ENCODE results near the gene SLC16A5.
A peak's percentile ranks its signal among the peaks of the same experiment; 100 is the strongest.
"Not testable (repeated sequence)": the region's sequence is repeated elsewhere in the genome, so short reads cannot be mapped to it uniquely, and the experiment has no call there.

SLC16A5 gene

GRCh38 chr17:75087558-75088453 is at the start of gene SLC16A5:
SLC16A5 (plus strand) TSS chr17:75087954; CDS start chr17:75093637, 5,683 bp downstream.
- Histone ChIP-seq H3K9me2 (replicated peaks; ENCODE audit: insufficient read depth, low read length) (no peaks in the 10 kb centered on the region), H3K4me1 (ENCODE audit: low read length) (peaks cover 5% of the 10 kb centered on the region; the same call in 1 of the 2 replicates), H3K27ac (ENCODE audit: low read length) (no peak within 1 kb of the TSS), H3K4me3 (ENCODE audit: low read length) (no peak within 1 kb of the TSS), H4K20me1 (ENCODE audit: insufficient read depth, low read length) (no peaks in the 10 kb centered on the region), H2AFZ (ENCODE audit: low read length) (peak within 1 kb of the TSS; percentile 35; the same call in 1 of the 2 replicates), H3K4me2 (ENCODE audit: low read depth, low read length) (peak within 1 kb of the TSS; percentile 24; the same call in 1 of the 2 replicates), H3K9ac (ENCODE audit: low read length) (no peak within 1 kb of the TSS), H3K79me2 (ENCODE audit: low read length) (no peaks in the 10 kb centered on the region), H3F3A (ENCODE audit: insufficient read depth, low read length) (no peaks in the 10 kb centered on the region; the same call in 1 of the 2 replicates), H3K27me3 (replicated peaks; ENCODE audit: insufficient read depth, low read length) (no peaks in the 10 kb centered on the region), H3K36me3 (replicated peaks; ENCODE audit: insufficient read depth, low read length) (no peaks in the 10 kb centered on the region), H3K9me3 (replicated peaks; ENCODE audit: insufficient read depth, low read length) (no peaks in the 10 kb centered on the region)
- TF ChIP-seq EZH2 (optimal IDR thresholded peaks at IDR 0.05; ENCODE audit: low read depth, low read length) (no peak), EZH2phosphoT487 (IDR thresholded peaks at IDR 0.05; ENCODE audit: low read length) (no peak), CTCF (IDR thresholded peaks at IDR 0.05; ENCODE audit: low read length) (no peak)
- DNase-seq: no peak

- H3K27me3 ChIP-seq (replicated peaks; ENCODE audit: insufficient read depth, low read length): no peaks in the 10 kb centered on the region
- no peak overlapping the region for H3K4me2 ChIP-seq (ENCODE audit: low read depth, low read length)
- H3K27ac ChIP-seq (ENCODE audit: low read length): no peak overlapping the region
- peaks cover 9% of the 10 kb centered on the region; the same call in 1 of the 2 replicates for H3F3A ChIP-seq (ENCODE audit: insufficient read depth, low read length)
- H3K9ac ChIP-seq (ENCODE audit: low read length): no peak overlapping the region
- no peaks in the 10 kb centered on the region for H4K20me1 ChIP-seq (ENCODE audit: insufficient read depth, low read length)
- DNase-seq: no peak
- no peak overlapping the region for H2AFZ ChIP-seq (ENCODE audit: low read length)
- H3K79me2 ChIP-seq (ENCODE audit: low read length): no peaks in the 10 kb centered on the region
- H3K36me3 ChIP-seq (replicated peaks; ENCODE audit: insufficient read depth, low read length): no peaks in the 10 kb centered on the region
- H3K4me1 ChIP-seq (ENCODE audit: low read length): no peaks in the 10 kb centered on the region
- no peak overlapping the region for H3K4me3 ChIP-seq (ENCODE audit: low read length)
- no peak for TF ChIP-seq CTCF (IDR thresholded peaks at IDR 0.05; ENCODE audit: low read length)
- TF ChIP-seq EZH2phosphoT487 (IDR thresholded peaks at IDR 0.05; ENCODE audit: low read length): no peak
- no peak for TF ChIP-seq EZH2 (optimal IDR thresholded peaks at IDR 0.05; ENCODE audit: low read depth, low read length)
- no peaks in the 10 kb centered on the region for H3K9me3 ChIP-seq (replicated peaks; ENCODE audit: insufficient read depth, low read length)
- no peaks in the 10 kb centered on the region for H3K9me2 ChIP-seq (replicated peaks; ENCODE audit: insufficient read depth, low read length)
These were observed 48.5 kb upstream of the SLC16A5 start for GRCh38 chr17:75039238-75039637.

GRCh38 chr17:75041656-75042280 is 46.0 kb upstream of the SLC16A5 start:
- H3K4me3 ChIP-seq (ENCODE audit: low read length): no peak overlapping the region
- TF ChIP-seq CTCF (IDR thresholded peaks at IDR 0.05; ENCODE audit: low read length) (no peak), EZH2 (optimal IDR thresholded peaks at IDR 0.05; ENCODE audit: low read depth, low read length) (no peak), EZH2phosphoT487 (IDR thresholded peaks at IDR 0.05; ENCODE audit: low read length) (no peak)
- H3K36me3 ChIP-seq (replicated peaks; ENCODE audit: insufficient read depth, low read length): no peaks in the 10 kb centered on the region
- no peaks in the 10 kb centered on the region for H3K27me3 ChIP-seq (replicated peaks; ENCODE audit: insufficient read depth, low read length)
- H2AFZ ChIP-seq (ENCODE audit: low read length): no peak overlapping the region
- H3K9ac ChIP-seq (ENCODE audit: low read length): no peak overlapping the region
- no peak overlapping the region for H3K4me2 ChIP-seq (ENCODE audit: low read depth, low read length)
- H4K20me1 ChIP-seq (ENCODE audit: insufficient read depth, low read length): no peaks in the 10 kb centered on the region
- no peak for DNase-seq
- no peaks in the 10 kb centered on the region for H3K4me1 ChIP-seq (ENCODE audit: low read length)
- H3K9me2 ChIP-seq (replicated peaks; ENCODE audit: insufficient read depth, low read length): no peaks in the 10 kb centered on the region
- 0 out of 2 replicates have a peak, but pooled peaks cover 4% of the 10 kb centered on the region for H3F3A ChIP-seq (ENCODE audit: insufficient read depth, low read length)
- no peak overlapping the region for H3K27ac ChIP-seq (ENCODE audit: low read length)
- peaks cover 17% of the 10 kb centered on the region for H3K79me2 ChIP-seq (ENCODE audit: low read length)
- H3K9me3 ChIP-seq (replicated peaks; ENCODE audit: insufficient read depth, low read length): no peaks in the 10 kb centered on the region

DNA sequence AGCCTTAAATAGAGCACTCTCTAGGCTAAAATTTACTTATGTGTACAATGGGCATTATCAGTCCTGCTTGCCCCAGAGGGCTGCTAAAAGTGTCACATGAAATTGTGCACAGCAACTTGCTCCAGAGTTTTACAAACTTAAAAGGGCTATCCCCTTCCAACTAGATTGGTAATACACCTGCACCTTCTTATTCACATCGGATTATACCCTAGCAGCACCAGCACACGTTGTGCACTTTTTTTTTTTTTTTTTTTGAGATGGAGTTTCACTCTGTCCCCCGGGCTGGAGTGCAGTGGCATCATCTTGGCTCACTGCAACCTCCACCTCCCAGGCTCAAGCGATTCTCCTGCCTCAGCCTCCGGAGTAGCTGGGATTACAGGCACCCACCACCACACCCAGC is 44.0 kb upstream of the SLC16A5 start:
- H3K4me3 ChIP-seq (ENCODE audit: low read length); H3K27me3 ChIP-seq (replicated peaks; ENCODE audit: insufficient read depth, low read length); H3K9ac ChIP-seq (ENCODE audit: low read length); DNase-seq; H3K4me2 ChIP-seq (ENCODE audit: low read depth, low read length); H3F3A ChIP-seq (ENCODE audit: insufficient read depth, low read length); H3K4me1 ChIP-seq (ENCODE audit: low read length); H3K9me3 ChIP-seq (replicated peaks; ENCODE audit: insufficient read depth, low read length); H3K36me3 ChIP-seq (replicated peaks; ENCODE audit: insufficient read depth, low read length); H3K27ac ChIP-seq (ENCODE audit: low read length); H2AFZ ChIP-seq (ENCODE audit: low read length); H4K20me1 ChIP-seq (ENCODE audit: insufficient read depth, low read length); H3K9me2 ChIP-seq (replicated peaks; ENCODE audit: insufficient read depth, low read length): not testable (repeated sequence)
- peaks cover 26% of the 10 kb centered on the region for H3K79me2 ChIP-seq (ENCODE audit: low read length)

Data from MM.1S (cell line).